Prostate gland (tissue), 2 donors: ENCODE measurements around the gene COG2.

ENCODE experiments used
- POLR2A ChIP-seq: fragments of 450-650 bp; IDR thresholded peaks from one replicate; pipeline ENCODE4 v1.6.1; 2016; ENCODE audit warnings: antibody characterized with exemption, mild to moderate bottlenecking
- TF ChIP-seq, protein P1 (sequence below), 4 experiments: fragments of 200-600 bp in 2 of 4; fragments of 450-650 bp in 2 of 4; sonication (generic) in 2 of 4; IDR thresholded peaks; 1 replicate in 3 of 4; 2 replicates in 1 of 4; pipeline ENCODE4 v1.5.1; 2016 to 2019; ENCODE audit warnings: antibody characterized with exemption in 4 of 4, mild to moderate bottlenecking in 2 of 4, moderate library complexity in 2 of 4

DNA sequence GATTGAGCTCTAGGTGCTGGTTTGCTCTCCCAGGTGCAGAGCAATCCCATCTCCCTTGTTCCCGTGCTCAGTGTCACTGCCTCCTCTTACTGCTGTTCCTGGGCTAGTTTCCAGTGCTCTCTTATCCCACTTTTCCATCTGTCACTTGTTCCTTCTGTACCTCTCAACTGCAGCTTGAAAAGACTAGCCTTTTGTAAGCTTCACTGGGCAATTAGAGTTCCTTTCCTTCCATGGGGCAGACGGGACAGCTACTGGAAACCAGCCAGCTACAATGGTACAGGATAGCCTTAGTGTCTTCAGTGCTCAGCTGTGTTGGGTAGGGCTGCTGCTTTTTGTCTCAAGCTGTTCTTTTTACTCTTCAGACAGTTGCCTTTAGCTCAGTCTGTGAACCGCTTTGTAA, 40.0 kb downstream of the COG2 start:
- no peak for TF ChIP-seq POLR2A
- TF ChIP-seq, protein P1, sequence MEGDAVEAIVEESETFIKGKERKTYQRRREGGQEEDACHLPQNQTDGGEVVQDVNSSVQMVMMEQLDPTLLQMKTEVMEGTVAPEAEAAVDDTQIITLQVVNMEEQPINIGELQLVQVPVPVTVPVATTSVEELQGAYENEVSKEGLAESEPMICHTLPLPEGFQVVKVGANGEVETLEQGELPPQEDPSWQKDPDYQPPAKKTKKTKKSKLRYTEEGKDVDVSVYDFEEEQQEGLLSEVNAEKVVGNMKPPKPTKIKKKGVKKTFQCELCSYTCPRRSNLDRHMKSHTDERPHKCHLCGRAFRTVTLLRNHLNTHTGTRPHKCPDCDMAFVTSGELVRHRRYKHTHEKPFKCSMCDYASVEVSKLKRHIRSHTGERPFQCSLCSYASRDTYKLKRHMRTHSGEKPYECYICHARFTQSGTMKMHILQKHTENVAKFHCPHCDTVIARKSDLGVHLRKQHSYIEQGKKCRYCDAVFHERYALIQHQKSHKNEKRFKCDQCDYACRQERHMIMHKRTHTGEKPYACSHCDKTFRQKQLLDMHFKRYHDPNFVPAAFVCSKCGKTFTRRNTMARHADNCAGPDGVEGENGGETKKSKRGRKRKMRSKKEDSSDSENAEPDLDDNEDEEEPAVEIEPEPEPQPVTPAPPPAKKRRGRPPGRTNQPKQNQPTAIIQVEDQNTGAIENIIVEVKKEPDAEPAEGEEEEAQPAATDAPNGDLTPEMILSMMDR (IDR thresholded peaks at IDR 0.05): no peak
